Right hindlimb (tissue), 1 donor: ENCODE data around the gene NPIPB6.

ENCODE experiments used
- DNase-seq: peaks from one replicate; pipeline ENCODE4 v3.0.0-alpha.2; 2018

The NPIPB6 gene

GRCh38 chr16:28321700-28322411, 41.5 kb downstream of the NPIPB6 start:
- DNase-seq, result no peak

DNA sequence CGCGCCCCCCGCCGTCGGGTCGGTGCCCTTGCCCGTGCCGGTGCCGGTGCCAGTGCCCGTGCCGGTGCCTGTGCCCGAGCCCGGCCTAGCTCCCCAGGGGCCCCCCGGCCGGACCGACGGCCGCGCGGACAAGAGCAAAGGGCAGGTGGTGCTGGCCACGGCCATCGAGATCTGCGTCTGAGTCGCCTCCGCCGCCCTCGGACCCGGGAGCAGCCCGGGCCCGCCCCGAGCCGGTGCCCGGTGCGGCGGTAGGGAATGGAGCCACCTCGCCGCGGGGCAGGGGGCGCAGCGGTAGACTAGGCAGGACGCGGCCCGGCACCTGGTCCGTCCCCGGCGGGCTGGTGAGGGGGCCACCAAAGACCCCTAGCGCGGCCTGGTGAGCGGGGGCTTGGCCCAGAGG, 42.6 kb downstream of the NPIPB6 start:
- no peak for DNase-seq

DNA sequence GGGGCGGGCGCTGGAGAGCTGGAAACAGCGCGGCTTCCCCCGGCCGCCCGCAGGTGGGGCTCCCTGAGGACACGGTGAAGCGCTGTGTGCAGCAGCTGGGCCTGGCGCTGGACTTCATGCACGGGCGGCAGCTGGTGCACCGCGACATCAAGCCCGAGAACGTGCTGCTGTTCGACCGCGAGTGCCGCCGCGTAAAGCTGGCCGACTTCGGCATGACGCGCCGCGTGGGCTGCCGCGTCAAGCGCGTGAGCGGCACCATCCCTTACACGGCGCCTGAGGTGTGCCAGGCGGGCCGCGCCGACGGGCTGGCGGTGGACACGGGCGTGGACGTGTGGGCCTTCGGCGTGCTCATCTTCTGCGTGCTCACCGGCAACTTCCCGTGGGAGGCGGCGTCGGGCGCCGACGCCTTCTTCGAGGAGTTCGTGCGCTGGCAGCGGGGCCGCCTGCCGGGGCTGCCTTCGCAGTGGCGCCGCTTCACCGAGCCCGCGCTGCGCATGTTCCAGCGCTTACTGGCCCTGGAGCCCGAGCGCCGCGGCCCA, 43.2 kb downstream of the NPIPB6 start:
- no peak for DNase-seq

- no peak for DNase-seq
Measured at GRCh38 chr16:28319476-28320022, 43.8 kb downstream of the NPIPB6 start.

GRCh38 chr16:28318042-28318744, 45.1 kb downstream of the NPIPB6 start:
- DNase-seq, result no peak

GRCh38 chr16:28317040-28317880, 46.0 kb downstream of the NPIPB6 start:
- DNase-seq, result no peak

GRCh38 chr16:28316054-28316453, 47.3 kb downstream of the NPIPB6 start:
- no peak for DNase-seq

DNA sequence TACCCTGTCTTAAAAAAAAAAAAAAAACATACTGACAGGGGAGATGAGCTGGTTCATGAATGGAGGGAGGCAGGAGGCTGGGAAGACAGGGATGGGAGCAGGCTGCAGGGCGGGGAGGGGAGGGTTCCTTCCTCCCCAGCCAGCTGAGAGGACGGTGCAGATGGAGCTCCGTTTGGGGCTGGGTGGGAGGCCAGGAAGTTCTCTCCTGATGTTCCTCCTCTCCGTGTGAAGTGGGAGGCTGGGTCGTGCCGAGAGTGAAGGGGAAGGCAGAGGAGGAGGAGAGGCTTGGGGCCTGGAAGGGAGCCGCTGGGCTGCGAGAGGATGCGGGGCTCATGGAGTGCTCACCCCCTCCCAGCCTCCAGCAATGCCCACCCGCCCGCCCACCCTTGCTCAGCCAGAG, 49.7 kb downstream of the NPIPB6 start:
- no peak for DNase-seq

DNA sequence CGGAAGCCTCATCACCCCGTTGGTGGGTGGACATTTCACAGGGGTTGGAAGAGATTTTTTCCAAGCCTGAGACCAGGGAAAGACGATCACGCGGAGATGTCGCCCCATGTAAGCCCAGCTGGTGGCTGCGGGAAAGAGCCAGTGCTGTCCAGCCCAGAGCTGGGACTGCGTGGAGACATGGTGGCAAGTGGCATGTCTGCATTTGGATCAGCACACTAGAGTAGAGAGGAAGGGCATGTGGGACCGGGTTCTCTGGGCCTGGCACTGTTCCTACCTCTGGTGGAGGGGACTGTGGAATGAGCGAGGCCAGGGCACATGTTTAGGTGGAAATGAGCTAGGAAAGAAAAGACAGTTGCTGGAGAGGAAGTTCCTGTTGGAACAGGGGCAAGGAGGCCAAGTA, 51.0 kb downstream of the NPIPB6 start:
- DNase-seq, result no peak

GRCh38 chr16:28311913-28312312, 51.4 kb downstream of the NPIPB6 start:
- no peak for DNase-seq

GRCh38 chr16:28311413-28311812, 51.9 kb downstream of the NPIPB6 start:
- no peak for DNase-seq

DNA sequence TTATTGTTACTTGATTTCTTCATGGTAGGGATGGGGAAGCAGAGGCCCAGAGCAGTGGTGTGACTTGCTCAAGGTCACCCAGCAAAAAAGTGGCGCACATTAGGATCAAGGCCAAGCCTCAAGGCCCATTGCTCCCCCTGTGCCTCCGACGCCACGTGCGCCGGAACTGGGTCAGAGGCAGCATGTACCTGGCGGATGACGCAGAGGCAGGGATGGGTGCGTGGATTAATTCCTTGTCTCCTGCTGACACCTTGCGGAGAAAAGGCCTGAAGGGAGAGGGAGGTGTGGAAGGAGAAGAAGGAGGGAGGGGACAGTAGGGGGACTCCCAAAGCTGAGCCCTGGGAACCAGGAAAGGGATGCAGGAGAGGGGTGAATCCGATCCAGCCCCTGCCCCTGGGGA, 52.5 kb downstream of the NPIPB6 start:
- no peak for DNase-seq

DNA sequence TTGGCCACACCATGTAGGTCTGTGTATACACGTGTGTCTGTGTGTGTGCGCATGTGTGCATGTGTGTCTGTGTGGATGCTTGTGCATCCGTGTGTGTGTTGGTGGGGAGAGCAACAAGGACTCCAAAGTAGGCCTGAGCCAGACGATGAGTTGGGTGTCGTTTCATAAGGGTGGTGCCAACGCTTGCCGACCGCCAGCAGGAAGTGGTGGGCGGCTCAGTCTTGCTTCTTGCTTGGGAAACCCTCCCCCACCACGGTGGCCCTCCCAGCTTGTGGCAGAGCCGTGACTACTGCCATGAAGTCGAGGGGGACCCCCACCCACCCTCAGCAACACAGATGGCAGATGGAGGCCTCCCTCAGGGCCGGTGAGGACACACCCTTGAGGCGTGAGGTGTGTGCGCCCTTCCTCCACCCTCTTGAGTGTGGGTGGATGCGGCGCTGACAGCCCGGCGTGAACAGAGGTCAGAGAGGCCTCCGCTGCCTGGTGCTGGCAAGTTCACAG, 53.4 kb downstream of the NPIPB6 start:
- no peak for DNase-seq

- no peak for DNase-seq
Measured at GRCh38 chr16:28308794-28309584, 54.3 kb downstream of the NPIPB6 start.

GRCh38 chr16:28307936-28308335, 55.4 kb downstream of the NPIPB6 start:
- no peak for DNase-seq

- peak; percentile 72 for DNase-seq
Measured at GRCh38 chr16:28304214-28304613, 59.1 kb downstream of the NPIPB6 start.

DNA sequence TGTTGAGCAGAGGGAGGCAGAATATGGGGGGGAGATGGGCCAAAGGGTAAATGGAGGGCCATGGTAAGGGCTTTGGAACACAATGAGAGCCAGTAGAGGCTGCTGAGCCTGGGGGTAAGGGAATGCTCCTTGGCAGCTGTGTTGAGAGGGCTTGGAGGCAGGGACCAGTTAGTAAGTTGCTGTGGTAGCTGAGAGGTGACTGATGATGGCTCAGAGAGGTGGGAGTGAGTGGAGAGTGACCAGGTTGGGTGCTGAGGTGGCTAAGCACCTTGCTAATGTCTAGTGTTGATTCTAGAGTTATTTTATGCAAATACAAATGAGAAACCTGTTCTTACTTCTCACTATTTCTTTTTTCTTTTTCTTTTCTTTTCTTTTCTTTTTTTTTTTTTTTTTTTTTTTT, 60.2 kb downstream of the NPIPB6 start:
- DNase-seq, result no peak

DNA sequence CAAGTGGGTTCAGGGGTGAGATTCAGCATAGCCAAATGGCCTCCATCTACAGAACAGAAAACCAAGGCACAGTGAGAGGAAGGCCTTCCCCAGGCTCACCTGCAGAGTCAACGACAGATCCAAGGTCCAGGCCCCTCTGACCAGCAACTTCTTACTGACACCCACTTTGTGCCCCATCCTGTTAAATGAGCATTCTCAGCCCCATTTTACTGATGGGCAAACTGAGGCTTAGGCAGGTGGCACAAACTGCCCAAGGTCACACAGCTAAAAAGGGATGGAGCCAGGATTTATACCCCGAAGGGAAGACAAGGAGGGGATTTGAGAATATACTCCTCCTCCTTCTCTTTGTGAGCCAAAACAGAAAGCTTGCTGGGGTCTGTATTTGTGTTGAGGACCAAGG, 61.7 kb downstream of the NPIPB6 start:
- no peak for DNase-seq

- DNase-seq, result no peak
Measured at GRCh38 chr16:28301154-28301553, 62.2 kb downstream of the NPIPB6 start.

DNA sequence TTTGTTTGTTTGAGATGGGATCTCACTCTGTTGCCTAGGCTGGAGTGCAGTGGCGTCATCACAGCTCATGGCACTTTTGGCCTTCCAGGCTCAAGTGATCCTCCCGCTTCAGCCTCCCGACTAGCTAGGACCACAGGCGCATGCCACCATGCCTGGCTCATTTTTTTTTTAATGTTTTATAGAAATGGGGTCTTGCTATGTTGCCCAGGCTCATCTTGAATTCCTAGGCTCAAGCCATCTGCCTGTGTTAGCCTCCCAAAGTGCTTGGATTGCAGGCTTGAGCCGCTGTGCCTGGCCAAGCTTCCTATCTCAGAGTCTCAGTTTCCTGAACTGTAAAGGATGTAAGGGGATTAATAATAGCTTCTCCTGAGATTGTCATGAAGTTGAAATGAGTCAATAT, 63.0 kb downstream of the NPIPB6 start:
- no peak for DNase-seq

DNA sequence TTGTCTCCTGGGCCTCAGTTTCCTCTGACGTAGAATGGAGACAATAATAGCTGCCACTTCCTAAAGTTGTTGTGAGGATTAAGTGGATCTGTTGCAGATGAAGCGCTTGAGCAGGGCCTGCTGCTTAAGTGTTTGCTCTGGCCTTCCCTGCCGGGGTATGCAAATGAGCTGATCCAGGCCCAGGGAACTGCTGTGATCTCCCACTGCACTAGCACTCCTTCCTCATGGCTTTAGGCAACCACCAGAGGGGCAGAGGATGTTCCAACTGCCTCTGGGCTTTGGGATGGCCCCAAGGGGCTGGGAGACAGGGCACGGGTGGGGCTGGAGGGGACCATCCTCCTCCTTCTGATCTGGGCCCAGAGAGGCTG, 64.8 kb downstream of the NPIPB6 start:
- DNase-seq, result no peak
